HepG2 (cell line): ENCODE results near the gene PKMYT1. TPM values are rescaled to one million over a fixed set of nuclear protein-coding genes. Genes with fewer than 3 reads are reported as not detected.
A peak's percentile ranks its signal among the peaks of the same experiment; 100 is the strongest.

Source experiments
- CBX1 ChIP-seq: IDR thresholded peaks from one replicate; pipeline ENCODE4 v1.6.1; 2016; ENCODE audit warnings: antibody characterized with exemption, low read depth
- GATAD2A ChIP-seq: IDR thresholded peaks from 2 replicates; pipeline ENCODE4 v1.6.1; 2016
- POLR2G ChIP-seq: fragments of 200-400 bp; formaldehyde crosslinking; IDR thresholded peaks from 2 replicates; pipeline ENCODE4 v1.6.1; 2018; ENCODE audit warnings: mild to moderate bottlenecking, low read depth, low read length, moderate library complexity
- RELA ChIP-seq: sonication (generic); formaldehyde crosslinking; IDR thresholded peaks from 2 replicates; pipeline ENCODE4 v1.4.0; 2020; ENCODE audit warnings: missing genetic modification reagents
- SMAD1 ChIP-seq: sonication (generic); formaldehyde crosslinking; IDR thresholded peaks from 2 replicates; pipeline ENCODE4 v1.4.0; 2020; ENCODE audit warnings: missing genetic modification reagents, low read depth, mild to moderate bottlenecking, borderline replicate concordance
- SP1 ChIP-seq, 2 experiments: fragments of 450-650 bp in 1 of 2; sonication (generic) in 1 of 2; formaldehyde crosslinking in 1 of 2; IDR thresholded peaks; 2 replicates each; pipeline versions ENCODE4 v1.4.0 to v1.6.1; 2016 to 2020; ENCODE audit warnings: missing genetic modification reagents in 1 of 2
- YEATS4 ChIP-seq: sonication (generic); formaldehyde crosslinking; IDR thresholded peaks from 2 replicates; pipeline ENCODE4 v1.4.0; 2020; ENCODE audit warnings: missing genetic modification reagents, borderline replicate concordance
- ZNF160 ChIP-seq: sonication (generic); formaldehyde crosslinking; IDR thresholded peaks from 2 replicates; pipeline ENCODE4 v1.8.0; 2022; ENCODE audit warnings: mild to moderate bottlenecking, inconsistent platforms, missing genetic modification reagents
- ZNF274 ChIP-seq: sonication (generic); formaldehyde crosslinking; IDR thresholded peaks from 2 replicates; pipeline ENCODE4 v1.5.1; 2020; ENCODE audit warnings: mild to moderate bottlenecking, missing genetic modification reagents
- ZNF292 ChIP-seq: sonication (generic); formaldehyde crosslinking; IDR thresholded peaks from 2 replicates; pipeline ENCODE4 v1.8.1; 2022; ENCODE audit warnings: mild to moderate bottlenecking, low read depth, missing genetic modification reagents, borderline replicate concordance
- ZNF383 ChIP-seq: sonication (generic); formaldehyde crosslinking; IDR thresholded peaks from 2 replicates; pipeline ENCODE4 v1.4.0; 2020; ENCODE audit warnings: missing genetic modification reagents, mild to moderate bottlenecking, borderline replicate concordance
- ZNF563 ChIP-seq: sonication (generic); formaldehyde crosslinking; IDR thresholded peaks from 2 replicates; pipeline ENCODE4 v1.8.0; 2022; ENCODE audit warnings: mild to moderate bottlenecking, moderate library complexity, missing genetic modification reagents
- ZNF883 ChIP-seq: sonication (generic); formaldehyde crosslinking; IDR thresholded peaks from 2 replicates; pipeline ENCODE4 v1.5.1; 2020; ENCODE audit warnings: mild to moderate bottlenecking, missing genetic modification reagents; ENCODE audit errors: not compliant biosample characterization
- ZSCAN21 ChIP-seq: sonication (generic); formaldehyde crosslinking; IDR thresholded peaks from 2 replicates; pipeline ENCODE4 v1.8.0; 2022; ENCODE audit warnings: mild to moderate bottlenecking, missing genetic modification reagents, moderate library complexity, borderline replicate concordance
- polyA plus RNA-seq, 8 experiments: library from polyadenylated mRNA; depleted of rRNA in 3 of 8; stranded (reverse) in 7 of 8; unstranded in 1 of 8; fragments of >200 nt; fragmentation: Illumina TruSeq in 4 of 8; extraction: Trizol in 4 of 8; gene quantifications; 2 replicates each; pipeline versions ENCODE4 v1.2.1 to v1.2.3, GENCODE V29; 2011 to 2016; ENCODE audit warnings: low read depth in 4 of 8, missing spikeins in 1 of 8, mixed read lengths in 1 of 8; ENCODE audit not compliant: insufficient read depth in 1 of 8
- total RNA-seq, 5 experiments: library from RNA; depleted of rRNA; stranded (reverse); fragments of >200 nt; fragmentation: Illumina TruSeq; extraction: Trizol; gene quantifications; 2 replicates each; pipeline ENCODE4 v1.2.3, GENCODE V29; 2016; ENCODE audit warnings: low read depth in 1 of 5
- TF ChIP-seq, protein P1 (sequence below): sonication (generic); formaldehyde crosslinking; IDR thresholded peaks from 2 replicates; pipeline ENCODE4 v1.8.0; 2023; ENCODE audit warnings: mild to moderate bottlenecking, missing genetic modification reagents
- TF ChIP-seq, protein P2 (sequence below): sonication (generic); formaldehyde crosslinking; IDR thresholded peaks from 2 replicates; pipeline ENCODE4 v1.9.0; 2022; ENCODE audit warnings: low read depth, missing genetic modification reagents
- TF ChIP-seq, protein P3 (sequence below): sonication (generic); formaldehyde crosslinking; IDR thresholded peaks from 2 replicates; pipeline ENCODE4 v1.5.0; 2020; ENCODE audit warnings: mild to moderate bottlenecking, missing genetic modification reagents
- TF ChIP-seq, protein P4 (sequence below): sonication (generic); formaldehyde crosslinking; IDR thresholded peaks from 2 replicates; pipeline ENCODE4 v1.4.0; 2020; ENCODE audit warnings: low read depth, mild to moderate bottlenecking, missing genetic modification reagents
- TF ChIP-seq, protein P5 (sequence below): IDR thresholded peaks from 2 replicates; pipeline ENCODE4 v1.6.1; 2016; ENCODE audit warnings: missing genetic modification reagents, missing compliant biosample characterization
- TF ChIP-seq, protein P6 (sequence below): sonication (generic); formaldehyde crosslinking; IDR thresholded peaks from 2 replicates; pipeline ENCODE4 v1.9.0; 2022; ENCODE audit warnings: missing genetic modification reagents, mild to moderate bottlenecking, borderline replicate concordance

Gene PKMYT1
- total and polyA plus RNA-seq, 2 of the 13 experiments (the other 11 are each of a cell fraction or from before 2014, with no cell fraction given) = 7.0 to 27.8 TPM

DNA sequence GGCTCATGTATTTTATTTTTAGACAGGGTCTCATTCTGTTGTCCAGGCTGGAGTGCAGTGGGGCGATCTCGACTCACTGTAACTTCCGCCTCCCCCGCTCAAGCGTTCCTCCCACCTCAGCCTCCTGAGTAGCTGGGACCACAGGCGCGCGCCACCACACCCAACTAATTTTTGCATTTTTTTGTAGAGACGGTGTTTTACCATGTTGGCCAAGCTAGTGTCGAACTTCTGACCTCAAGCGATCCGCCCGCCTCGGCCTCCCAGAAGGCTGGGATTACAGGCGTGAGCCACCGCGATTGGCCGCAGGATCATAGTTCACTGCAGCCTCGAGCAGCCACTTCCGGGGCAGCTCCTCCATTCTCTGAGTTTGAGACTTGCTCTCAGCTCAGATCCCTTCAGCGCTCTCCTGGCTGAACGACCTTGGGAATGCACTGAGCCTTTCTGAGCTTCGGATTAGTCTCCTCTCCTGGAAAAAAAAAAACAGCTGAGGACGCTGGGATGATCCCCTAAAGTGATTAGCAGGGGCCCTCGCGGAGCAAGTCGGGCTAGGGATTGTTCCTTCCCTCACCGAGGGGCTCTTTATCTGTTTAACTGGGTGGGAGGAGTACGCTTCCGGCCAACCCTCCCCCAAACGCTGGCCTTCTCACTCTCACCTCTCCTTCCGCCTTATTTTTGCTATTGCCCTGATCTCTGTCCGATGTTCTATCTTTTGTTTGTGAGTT is 1.1 kb upstream of the PKMYT1 start (continued):
- TF ChIP-seq ZNF274 (CRISPR knock-in tag) (0 out of 2 replicates have a peak, but pooled peaks have one; percentile 6), GATAD2A (peak; percentile 32; the same call in 1 of the 2 replicates), YEATS4 (CRISPR knock-in tag) (peak; percentile 48; the same call in 1 of the 2 replicates), SP1 (IDR thresholded peaks at IDR 0.05) (no peak), SP1 (CRISPR knock-in tag; IDR thresholded peaks at IDR 0.05) (peak; percentile 17; the same call in 1 of the 2 replicates), ZNF292 (CRISPR knock-in tag) (0 out of 2 replicates have a peak, but pooled peaks have one; percentile 70), ZNF883 (no peak), ZSCAN21 (CRISPR knock-in tag) (0 out of 2 replicates have a peak, but pooled peaks have one; percentile 39), RELA (CRISPR knock-in tag) (no peak), POLR2G (peak; percentile 62; the same call in 1 of the 2 replicates), ZNF383 (CRISPR knock-in tag) (0 out of 2 replicates have a peak, but pooled peaks have one; percentile 10), CBX1 (peak; percentile 44), SMAD1 (CRISPR knock-in tag) (0 out of 2 replicates have a peak, but pooled peaks have one; percentile 28), ZNF160 (CRISPR knock-in tag) (no peak), ZNF563 (peak; percentile 53; the same call in 1 of the 2 replicates)
- TF ChIP-seq, protein P1, sequence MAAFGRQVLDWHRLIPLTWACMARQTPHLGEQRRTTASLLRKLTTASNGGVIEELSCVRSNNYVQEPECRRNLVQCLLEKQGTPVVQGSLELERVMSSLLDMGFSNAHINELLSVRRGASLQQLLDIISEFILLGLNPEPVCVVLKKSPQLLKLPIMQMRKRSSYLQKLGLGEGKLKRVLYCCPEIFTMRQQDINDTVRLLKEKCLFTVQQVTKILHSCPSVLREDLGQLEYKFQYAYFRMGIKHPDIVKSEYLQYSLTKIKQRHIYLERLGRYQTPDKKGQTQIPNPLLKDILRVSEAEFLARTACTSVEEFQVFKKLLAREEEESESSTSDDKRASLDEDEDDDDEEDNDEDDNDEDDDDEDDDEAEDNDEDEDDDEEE = 0 out of 2 replicates have a peak, but pooled peaks have one; percentile 21
- TF ChIP-seq, protein P2, sequence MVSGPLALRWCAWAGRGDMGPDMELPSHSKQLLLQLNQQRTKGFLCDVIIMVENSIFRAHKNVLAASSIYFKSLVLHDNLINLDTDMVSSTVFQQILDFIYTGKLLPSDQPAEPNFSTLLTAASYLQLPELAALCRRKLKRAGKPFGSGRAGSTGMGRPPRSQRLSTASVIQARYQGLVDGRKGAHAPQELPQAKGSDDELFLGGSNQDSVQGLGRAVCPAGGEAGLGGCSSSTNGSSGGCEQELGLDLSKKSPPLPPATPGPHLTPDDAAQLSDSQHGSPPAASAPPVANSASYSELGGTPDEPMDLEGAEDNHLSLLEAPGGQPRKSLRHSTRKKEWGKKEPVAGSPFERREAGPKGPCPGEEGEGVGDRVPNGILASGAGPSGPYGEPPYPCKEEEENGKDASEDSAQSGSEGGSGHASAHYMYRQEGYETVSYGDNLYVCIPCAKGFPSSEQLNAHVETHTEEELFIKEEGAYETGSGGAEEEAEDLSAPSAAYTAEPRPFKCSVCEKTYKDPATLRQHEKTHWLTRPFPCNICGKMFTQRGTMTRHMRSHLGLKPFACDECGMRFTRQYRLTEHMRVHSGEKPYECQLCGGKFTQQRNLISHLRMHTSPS (CRISPR knock-in tag) = no peak
- TF ChIP-seq, protein P3, sequence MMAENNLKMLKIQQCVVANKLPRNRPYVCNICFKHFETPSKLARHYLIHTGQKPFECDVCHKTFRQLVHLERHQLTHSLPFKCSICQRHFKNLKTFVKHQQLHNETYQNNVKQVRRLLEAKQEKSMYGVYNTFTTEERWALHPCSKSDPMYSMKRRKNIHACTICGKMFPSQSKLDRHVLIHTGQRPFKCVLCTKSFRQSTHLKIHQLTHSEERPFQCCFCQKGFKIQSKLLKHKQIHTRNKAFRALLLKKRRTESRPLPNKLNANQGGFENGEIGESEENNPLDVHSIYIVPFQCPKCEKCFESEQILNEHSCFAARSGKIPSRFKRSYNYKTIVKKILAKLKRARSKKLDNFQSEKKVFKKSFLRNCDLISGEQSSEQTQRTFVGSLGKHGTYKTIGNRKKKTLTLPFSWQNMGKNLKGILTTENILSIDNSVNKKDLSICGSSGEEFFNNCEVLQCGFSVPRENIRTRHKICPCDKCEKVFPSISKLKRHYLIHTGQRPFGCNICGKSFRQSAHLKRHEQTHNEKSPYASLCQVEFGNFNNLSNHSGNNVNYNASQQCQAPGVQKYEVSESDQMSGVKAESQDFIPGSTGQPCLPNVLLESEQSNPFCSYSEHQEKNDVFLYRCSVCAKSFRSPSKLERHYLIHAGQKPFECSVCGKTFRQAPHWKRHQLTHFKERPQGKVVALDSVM (CRISPR knock-in tag) = peak; percentile 60; the same call in 1 of the 2 replicates
- TF ChIP-seq, protein P4, sequence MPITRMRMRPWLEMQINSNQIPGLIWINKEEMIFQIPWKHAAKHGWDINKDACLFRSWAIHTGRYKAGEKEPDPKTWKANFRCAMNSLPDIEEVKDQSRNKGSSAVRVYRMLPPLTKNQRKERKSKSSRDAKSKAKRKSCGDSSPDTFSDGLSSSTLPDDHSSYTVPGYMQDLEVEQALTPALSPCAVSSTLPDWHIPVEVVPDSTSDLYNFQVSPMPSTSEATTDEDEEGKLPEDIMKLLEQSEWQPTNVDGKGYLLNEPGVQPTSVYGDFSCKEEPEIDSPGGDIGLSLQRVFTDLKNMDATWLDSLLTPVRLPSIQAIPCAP (CRISPR knock-in tag) = no peak
- TF ChIP-seq, protein P5, sequence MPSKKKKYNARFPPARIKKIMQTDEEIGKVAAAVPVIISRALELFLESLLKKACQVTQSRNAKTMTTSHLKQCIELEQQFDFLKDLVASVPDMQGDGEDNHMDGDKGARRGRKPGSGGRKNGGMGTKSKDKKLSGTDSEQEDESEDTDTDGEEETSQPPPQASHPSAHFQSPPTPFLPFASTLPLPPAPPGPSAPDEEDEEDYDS (CRISPR knock-in tag) = peak; percentile 68
- TF ChIP-seq, protein P6, sequence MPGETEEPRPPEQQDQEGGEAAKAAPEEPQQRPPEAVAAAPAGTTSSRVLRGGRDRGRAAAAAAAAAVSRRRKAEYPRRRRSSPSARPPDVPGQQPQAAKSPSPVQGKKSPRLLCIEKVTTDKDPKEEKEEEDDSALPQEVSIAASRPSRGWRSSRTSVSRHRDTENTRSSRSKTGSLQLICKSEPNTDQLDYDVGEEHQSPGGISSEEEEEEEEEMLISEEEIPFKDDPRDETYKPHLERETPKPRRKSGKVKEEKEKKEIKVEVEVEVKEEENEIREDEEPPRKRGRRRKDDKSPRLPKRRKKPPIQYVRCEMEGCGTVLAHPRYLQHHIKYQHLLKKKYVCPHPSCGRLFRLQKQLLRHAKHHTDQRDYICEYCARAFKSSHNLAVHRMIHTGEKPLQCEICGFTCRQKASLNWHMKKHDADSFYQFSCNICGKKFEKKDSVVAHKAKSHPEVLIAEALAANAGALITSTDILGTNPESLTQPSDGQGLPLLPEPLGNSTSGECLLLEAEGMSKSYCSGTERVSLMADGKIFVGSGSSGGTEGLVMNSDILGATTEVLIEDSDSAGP (CRISPR knock-in tag) = peak; percentile 45; the same call in 1 of the 2 replicates
